RPMI8226 (cell line): ENCODE results near the gene SIK1.
"Not testable (repeated sequence)": the region's sequence is repeated elsewhere in the genome, so short reads cannot be mapped to it uniquely, and the experiment has no call there.

ENCODE experiments used
- DNase-seq: peaks from one replicate; pipeline ENCODE4 v3.0.0-alpha.2; 2015

Gene SIK1

GRCh38 chr21:43426404-43427241, at the start of gene SIK1:
TSS of gene SIK1 (minus strand) at chr21:43427131. CDS start at chr21:43426178, 953 bp downstream.
- DNase-seq: not testable (repeated sequence)

- DNase-seq: not testable (repeated sequence)
These were observed 44.8 kb upstream of the SIK1 start for GRCh38 chr21:43471597-43472242.

- DNase-seq: not testable (repeated sequence)
These were observed 43.0 kb upstream of the SIK1 start for GRCh38 chr21:43469719-43470458.

- DNase-seq: no peak
These were observed 40.9 kb upstream of the SIK1 start for GRCh38 chr21:43467785-43468184.

GRCh38 chr21:43465159-43465558, 38.2 kb upstream of the SIK1 start:
- DNase-seq: not testable (repeated sequence)

GRCh38 chr21:43463498-43464261, 36.7 kb upstream of the SIK1 start:
- not testable (repeated sequence) for DNase-seq

- not testable (repeated sequence) for DNase-seq
These were observed 36.0 kb upstream of the SIK1 start for GRCh38 chr21:43462932-43463331.

GRCh38 chr21:43460475-43460874, 33.5 kb upstream of the SIK1 start:
- not testable (repeated sequence) for DNase-seq

- not testable (repeated sequence) for DNase-seq
These were observed 32.1 kb upstream of the SIK1 start for GRCh38 chr21:43458995-43459394.

- DNase-seq: not testable (repeated sequence)
These were observed 29.8 kb upstream of the SIK1 start for GRCh38 chr21:43456616-43457314.

- not testable (repeated sequence) for DNase-seq
These were observed 28.8 kb upstream of the SIK1 start for GRCh38 chr21:43455717-43456116.

- not testable (repeated sequence) for DNase-seq
These were observed 27.2 kb upstream of the SIK1 start for GRCh38 chr21:43454176-43454575.

GRCh38 chr21:43451850-43452249, 24.9 kb upstream of the SIK1 start:
- DNase-seq: not testable (repeated sequence)

- not testable (repeated sequence) for DNase-seq
These were observed 23.4 kb upstream of the SIK1 start for GRCh38 chr21:43450287-43450686.

GRCh38 chr21:43447353-43447977, 20.5 kb upstream of the SIK1 start:
- not testable (repeated sequence) for DNase-seq

GRCh38 chr21:43446277-43446932, 19.5 kb upstream of the SIK1 start:
- DNase-seq: not testable (repeated sequence)

- not testable (repeated sequence) for DNase-seq
These were observed 17.6 kb upstream of the SIK1 start for GRCh38 chr21:43444524-43444923.

- DNase-seq: not testable (repeated sequence)
These were observed 15.6 kb upstream of the SIK1 start for GRCh38 chr21:43442571-43442970.

- not testable (repeated sequence) for DNase-seq
These were observed 14.2 kb upstream of the SIK1 start for GRCh38 chr21:43440835-43441727.
